ENCODE measurements around the gene GTSE1. TPM values are rescaled to one million over a fixed set of nuclear protein-coding genes. Genes with fewer than 3 reads are reported as not detected.
"Not testable (repeated sequence)": the region's sequence is repeated elsewhere in the genome, so short reads cannot be mapped to it uniquely, and the experiment has no call there.

The GTSE1 gene
- total and polyA plus RNA-seq, 12 donors = 0.17 to 4.7 (median 0.35) TPM

GRCh38 chr22:46259374-46259773 lies 37.3 kb upstream of the GTSE1 start:
- Histone ChIP-seq H3K4me1 (peaks cover 0 to 19% (median 0%) of the 10 kb centered on the region in 9 donors), H3K27me3 (peaks cover 0 to 19% (median 0%) of the 10 kb centered on the region in 7 donors), H3K27ac (no peak overlapping the region), H3K36me3 (no peaks in the 10 kb centered on the region), H3K9me3 (no peaks in the 10 kb centered on the region), H3K4me3 (no peak overlapping the region)
- 69 to 77% methylated on average over 12 of the region's 12 CpGs for WGBS, 2 donors
- intact Hi-C loops (cut with DNase I) = loop anchor here in 2 of 10 donors (5.0 to 10.0 kb wide), 2 partner anchors 33 to 135 kb away; no protein-coding TSS in a partner anchor
- TF ChIP-seq, protein P1, sequence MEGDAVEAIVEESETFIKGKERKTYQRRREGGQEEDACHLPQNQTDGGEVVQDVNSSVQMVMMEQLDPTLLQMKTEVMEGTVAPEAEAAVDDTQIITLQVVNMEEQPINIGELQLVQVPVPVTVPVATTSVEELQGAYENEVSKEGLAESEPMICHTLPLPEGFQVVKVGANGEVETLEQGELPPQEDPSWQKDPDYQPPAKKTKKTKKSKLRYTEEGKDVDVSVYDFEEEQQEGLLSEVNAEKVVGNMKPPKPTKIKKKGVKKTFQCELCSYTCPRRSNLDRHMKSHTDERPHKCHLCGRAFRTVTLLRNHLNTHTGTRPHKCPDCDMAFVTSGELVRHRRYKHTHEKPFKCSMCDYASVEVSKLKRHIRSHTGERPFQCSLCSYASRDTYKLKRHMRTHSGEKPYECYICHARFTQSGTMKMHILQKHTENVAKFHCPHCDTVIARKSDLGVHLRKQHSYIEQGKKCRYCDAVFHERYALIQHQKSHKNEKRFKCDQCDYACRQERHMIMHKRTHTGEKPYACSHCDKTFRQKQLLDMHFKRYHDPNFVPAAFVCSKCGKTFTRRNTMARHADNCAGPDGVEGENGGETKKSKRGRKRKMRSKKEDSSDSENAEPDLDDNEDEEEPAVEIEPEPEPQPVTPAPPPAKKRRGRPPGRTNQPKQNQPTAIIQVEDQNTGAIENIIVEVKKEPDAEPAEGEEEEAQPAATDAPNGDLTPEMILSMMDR (IDR thresholded peaks at IDR 0.05) = no peak
- no peak for ATAC-seq
- DNase-seq = no peak

DNA sequence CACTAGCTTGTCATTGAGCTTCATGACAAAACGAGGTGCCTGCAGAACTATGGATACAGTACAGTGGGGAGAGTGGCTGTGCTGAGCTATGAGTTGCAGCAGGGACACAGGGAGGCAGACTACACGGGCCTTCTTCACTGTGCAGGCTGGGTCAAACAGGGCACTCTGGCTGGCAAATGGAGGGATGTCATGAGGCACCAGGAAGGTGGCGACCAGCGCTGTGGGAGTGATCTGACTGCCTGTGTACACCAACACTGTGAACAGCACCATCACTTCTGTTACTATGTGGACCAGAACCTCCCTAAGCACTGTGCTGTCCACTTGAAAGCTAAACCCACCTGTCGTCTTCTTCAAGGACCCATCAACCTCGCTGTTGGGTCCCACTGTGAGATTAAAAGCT lies 36.6 kb upstream of the GTSE1 start:
- H3K27me3 ChIP-seq = peaks cover 0 to 19% (median 0%) of the 10 kb centered on the region in 7 donors
- no peak overlapping the region for H3K4me3 ChIP-seq
- intact Hi-C loops (cut with DNase I) = no loop called here
- TF ChIP-seq, protein P1 (IDR thresholded peaks at IDR 0.05) = no peak
- DNase-seq (no peak), ATAC-seq (no peak)
- H3K27ac ChIP-seq = no peak overlapping the region
- H3K36me3 ChIP-seq = no peaks in the 10 kb centered on the region
- H3K9me3 ChIP-seq = no peaks in the 10 kb centered on the region
- peaks cover 0 to 19% (median 0%) of the 10 kb centered on the region in 9 donors for H3K4me1 ChIP-seq
- 72 to 74% methylated on average over 6 of the region's 6 CpGs for WGBS, 2 donors

- no peaks in the 10 kb centered on the region for H3K36me3 ChIP-seq
- H3K4me3 ChIP-seq = peak overlapping the region in 7 of 10 donors; percentile 22 to 39 (median 27)
- ATAC-seq (peak; percentile 39 to 66 (median 52)), DNase-seq (peak; percentile 69 to 80)
- WGBS, 2 donors = 10 to 12% methylated on average over 76 to 109 of the region's 109 CpGs
- peaks cover 0 to 30% (median 12%) of the 10 kb centered on the region in 9 donors for H3K4me1 ChIP-seq
- no peak overlapping the region for H3K27ac ChIP-seq
- peaks cover 0 to 19% (median 0%) of the 10 kb centered on the region in 7 donors for H3K27me3 ChIP-seq
- TF ChIP-seq, protein P1 (IDR thresholded peaks at IDR 0.05) = peak in 6 of 9 donors; percentile 27 to 61 (median 48)
- H3K9me3 ChIP-seq = peaks cover 0 to 6% (median 0%) of the 10 kb centered on the region in 11 donors
- intact Hi-C loops (cut with DNase I) = no loop called here
Measured at GRCh38 chr22:46262449-46263215, 34.0 kb upstream of the GTSE1 start.

GRCh38 chr22:46263216-46263590 lies 33.5 kb upstream of the GTSE1 start, which contains the start of gene PKDREJ:
Gene PKDREJ (minus strand): TSS chr22:46263343. CDS start chr22:46263322, 21 bp downstream.
- ATAC-seq = no peak
- TF ChIP-seq, protein P1 (IDR thresholded peaks at IDR 0.05) = no peak
- peaks cover 0 to 6% (median 0%) of the 10 kb centered on the region in 11 donors for H3K9me3 ChIP-seq
- peaks cover 0 to 31% (median 15%) of the 10 kb centered on the region in 9 donors for H3K4me1 ChIP-seq
- H3K36me3 ChIP-seq = no peaks in the 10 kb centered on the region
- H3K27ac ChIP-seq = no peak within 1 kb of the TSS
- 44 to 45% methylated on average over 26 to 29 of the region's 30 CpGs for WGBS, 2 donors
- intact Hi-C loops (cut with DNase I) = no loop called here
- peak within 1 kb of the TSS in 8 of 10 donors; percentile 5 to 39 (median 26) for H3K4me3 ChIP-seq
- H3K27me3 ChIP-seq = peaks cover 0 to 19% (median 0%) of the 10 kb centered on the region in 7 donors
- no peak for DNase-seq

- Histone ChIP-seq H3K4me1 (peaks cover 0 to 37% (median 28%) of the 10 kb centered on the region in 9 donors), H3K27me3 (peaks cover 0 to 19% (median 0%) of the 10 kb centered on the region in 7 donors)
- DNase-seq; H3K27ac ChIP-seq; H3K36me3 ChIP-seq; H3K4me3 ChIP-seq; H3K9me3 ChIP-seq; ATAC-seq; intact Hi-C loops (cut with DNase I): not testable (repeated sequence)
- WGBS, 2 donors = 98 to 99% methylated on average over 5 to 6 of the region's 6 CpGs
Measured at GRCh38 chr22:46264520-46264919, 32.1 kb upstream of the GTSE1 start.

DNA sequence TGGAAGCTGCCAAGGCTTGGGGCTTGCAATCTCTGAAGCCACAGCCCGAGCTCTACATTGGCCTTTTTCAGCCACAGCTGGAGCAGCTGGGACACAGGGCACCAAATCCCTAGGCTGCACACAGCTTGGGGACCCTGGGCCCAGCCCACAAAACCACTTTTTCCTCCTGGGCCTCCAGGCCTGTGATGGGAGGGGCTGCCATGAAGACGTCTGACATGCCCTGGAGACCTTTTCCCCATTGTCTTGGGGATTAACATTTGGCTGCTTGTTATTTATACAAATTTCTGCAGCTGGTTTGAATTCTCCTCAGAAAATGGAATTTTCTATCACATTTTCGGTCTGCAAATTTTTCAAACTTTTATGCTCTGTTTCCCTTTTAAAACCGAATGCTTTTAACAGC lies 31.0 kb upstream of the GTSE1 start:
- WGBS, 2 donors = 90 to 95% methylated on average over 4 of the region's 4 CpGs
- H3K9me3 ChIP-seq, DNase-seq, ATAC-seq, H3K4me3 ChIP-seq, H3K27ac ChIP-seq: not testable (repeated sequence)
- H3K36me3 ChIP-seq = peaks cover 0 to 14% (median 0%) of the 10 kb centered on the region in 9 donors
- peaks cover 0 to 39% (median 29%) of the 10 kb centered on the region in 9 donors for H3K4me1 ChIP-seq
- intact Hi-C loops (cut with DNase I) = loop anchor here in 2 of 10 donors (2.0 to 5.0 kb wide), 2 partner anchors 15 to 37 kb away; partner anchors contain the start of gene CDPF1 (in 1 of the 2)
- H3K27me3 ChIP-seq = peaks cover 0 to 19% (median 0%) of the 10 kb centered on the region in 7 donors
